ENCODE data around the gene MCEE.

Gene MCEE

DNA sequence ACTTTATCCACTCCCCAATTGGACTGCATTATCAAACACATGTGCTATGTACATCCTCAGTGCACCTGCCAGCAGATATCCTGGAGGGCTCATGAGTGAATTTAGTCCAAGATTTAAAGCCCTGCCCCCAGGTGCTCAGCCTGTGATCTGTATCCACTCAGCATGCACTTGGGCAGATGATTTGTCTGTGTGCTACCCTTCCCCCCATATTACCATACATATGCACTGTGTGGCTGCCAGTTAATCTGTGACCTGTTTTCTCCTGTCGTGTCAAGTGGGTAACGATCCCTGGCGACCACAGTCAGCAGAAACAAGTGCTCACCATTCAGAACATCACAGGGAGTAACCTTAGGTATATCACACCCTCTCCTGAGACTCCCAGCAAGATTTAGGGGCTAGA is 51.4 kb downstream of the MCEE start:
- DNase-seq = no peak

DNA sequence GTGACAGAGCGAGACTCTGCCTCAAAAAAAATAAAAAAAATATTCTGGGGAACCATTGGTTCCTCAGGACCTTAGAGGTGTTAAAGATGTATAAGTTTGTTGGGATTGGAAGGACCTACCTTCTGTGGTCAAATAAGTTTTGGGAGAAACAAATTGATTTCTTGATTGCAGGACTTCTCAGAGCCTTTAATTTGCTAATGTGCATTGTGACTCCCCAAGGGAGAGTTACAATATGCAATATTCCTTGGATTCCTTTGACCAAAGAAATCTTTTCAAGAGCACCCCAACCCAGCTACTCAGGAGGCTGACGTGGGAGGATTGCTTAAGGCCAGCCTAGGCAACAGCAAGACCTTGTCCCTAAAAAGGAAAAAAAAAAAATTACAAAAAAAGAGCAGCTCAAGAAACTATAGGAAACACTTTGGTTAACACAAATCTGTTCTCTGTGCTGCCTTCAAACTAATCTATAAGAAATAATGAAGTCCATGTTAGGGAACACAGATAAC is 55.1 kb downstream of the MCEE start:
- DNase-seq = no peak

- no peak for DNase-seq
Observed at GRCh38 chr2:71073475-71073874, 56.6 kb downstream of the MCEE start.

DNA sequence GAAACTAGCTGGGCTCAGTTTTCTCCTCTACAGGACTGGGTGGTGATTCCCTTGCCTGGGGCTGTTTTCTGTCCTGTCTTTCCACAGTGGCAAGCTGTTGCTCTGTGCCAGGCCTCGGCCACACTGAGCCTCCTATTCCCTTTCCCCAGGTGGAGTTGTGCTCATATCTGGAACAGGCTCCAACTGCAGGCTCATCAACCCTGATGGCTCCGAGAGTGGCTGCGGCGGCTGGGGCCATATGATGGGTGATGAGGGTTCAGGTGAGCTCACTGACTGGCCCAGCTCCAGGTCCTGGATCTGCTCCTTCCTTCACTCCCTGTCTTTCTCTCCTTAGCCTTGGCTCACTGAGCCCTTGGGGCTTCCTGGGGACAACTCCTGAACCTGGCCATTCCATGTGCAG is 57.5 kb downstream of the MCEE start:
- no peak for DNase-seq

GRCh38 chr2:71071681-71072398 is 58.2 kb downstream of the MCEE start:
- DNase-seq = no peak

GRCh38 chr2:71070294-71071093 is 59.5 kb downstream of the MCEE start:
- DNase-seq = peak in 1 of 2 experiments; percentile 8

GRCh38 chr2:71069376-71069775 is 60.7 kb downstream of the MCEE start:
- no peak for DNase-seq

- DNase-seq = peak; percentile 82 to 91
Observed at GRCh38 chr2:71068218-71069035, 61.6 kb downstream of the MCEE start, which contains the start of gene NAGK. NAGK (plus strand) TSS chr2:71068648; CDS start chr2:71068684, 36 bp downstream.

DNA sequence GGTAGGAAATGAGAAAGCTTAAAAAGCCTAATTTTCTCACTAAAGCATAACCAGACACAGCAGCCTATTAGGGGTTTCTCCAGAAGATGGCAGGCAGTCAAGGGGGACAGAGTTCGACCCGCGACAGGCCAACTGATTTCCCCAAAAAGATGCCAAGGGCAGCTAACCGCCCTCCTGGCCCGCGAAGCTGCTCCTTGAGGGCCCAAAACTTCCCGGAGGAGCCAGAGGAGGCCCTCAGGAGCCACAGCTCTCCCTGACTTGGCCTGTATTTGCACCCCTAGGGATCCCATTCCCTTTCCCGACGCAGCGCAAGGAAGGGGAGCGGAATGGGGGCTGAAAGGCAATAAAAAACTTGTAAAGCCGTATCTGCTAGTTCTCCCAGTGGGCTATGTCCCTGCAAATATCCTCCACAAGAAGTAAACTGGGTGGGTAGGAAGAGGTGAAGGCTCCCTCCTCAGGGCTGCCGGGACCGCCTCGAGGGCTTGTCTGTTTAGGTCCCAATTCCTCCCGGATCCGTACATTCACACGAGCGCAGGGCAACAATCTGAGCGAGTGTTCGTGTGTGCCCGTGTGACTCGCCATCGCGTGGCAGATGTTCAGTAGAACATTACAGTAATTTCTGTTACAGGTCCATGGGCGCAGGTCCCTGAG is 62.3 kb downstream of the MCEE start:
- no peak for DNase-seq

DNA sequence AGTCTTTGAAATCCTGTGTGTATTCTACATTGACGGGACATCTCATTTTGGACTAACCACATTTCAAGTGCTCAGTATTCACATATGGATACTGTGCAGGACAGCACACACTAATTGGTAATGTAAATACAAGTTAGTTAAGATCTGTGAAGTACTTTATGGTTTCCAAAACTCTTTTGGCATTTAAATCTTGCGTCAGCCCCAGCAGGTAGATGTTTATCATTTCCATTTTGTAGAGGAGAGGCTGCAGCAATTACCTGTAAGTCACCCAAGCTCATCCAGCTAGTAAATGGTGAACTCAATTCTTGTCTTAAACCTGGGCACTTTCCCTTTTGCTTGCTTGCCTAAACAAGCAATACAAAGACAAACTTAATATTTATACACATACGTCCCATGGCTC is 63.2 kb downstream of the MCEE start:
- no peak for DNase-seq

DNA sequence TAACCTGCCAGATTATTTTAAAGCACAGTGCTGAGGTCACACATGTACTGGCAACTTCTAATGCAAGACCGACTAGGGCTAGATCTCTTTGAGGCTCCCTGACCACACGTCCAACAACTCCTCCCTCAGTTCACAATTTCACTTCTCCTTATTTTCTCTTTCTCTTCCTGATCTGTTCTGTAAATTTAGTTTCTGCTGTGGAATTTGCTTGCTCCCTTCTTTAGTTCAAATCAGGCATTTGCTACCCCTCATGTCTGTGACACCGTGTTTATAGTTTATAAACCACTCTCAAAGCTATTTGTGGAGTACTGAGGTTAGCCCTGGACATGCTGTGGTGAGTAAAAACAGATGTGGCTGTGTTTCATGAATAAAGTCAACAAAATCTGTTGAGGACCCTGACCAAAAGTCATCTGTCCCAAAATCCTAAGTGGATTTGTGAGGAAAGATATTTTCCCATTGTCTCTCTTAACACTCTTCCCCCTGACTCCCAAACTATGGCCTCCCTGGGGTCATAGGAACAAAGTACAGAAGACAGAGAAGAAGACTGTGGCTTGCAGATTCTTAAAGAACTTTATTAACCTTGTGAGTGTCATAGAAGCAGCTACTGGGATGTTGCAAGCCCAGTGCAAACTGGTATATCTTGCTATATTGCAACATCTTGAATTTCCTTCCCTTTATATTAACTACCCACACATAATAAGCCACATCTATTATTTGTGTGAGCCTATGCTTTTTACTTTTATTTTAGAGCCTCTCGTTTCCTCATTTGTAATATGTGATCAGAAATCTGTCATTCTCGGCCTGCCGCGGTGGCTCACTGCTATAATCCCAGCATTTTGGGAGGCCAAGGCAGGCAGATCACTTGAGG is 65.0 kb downstream of the MCEE start:
- no peak for DNase-seq

DNA sequence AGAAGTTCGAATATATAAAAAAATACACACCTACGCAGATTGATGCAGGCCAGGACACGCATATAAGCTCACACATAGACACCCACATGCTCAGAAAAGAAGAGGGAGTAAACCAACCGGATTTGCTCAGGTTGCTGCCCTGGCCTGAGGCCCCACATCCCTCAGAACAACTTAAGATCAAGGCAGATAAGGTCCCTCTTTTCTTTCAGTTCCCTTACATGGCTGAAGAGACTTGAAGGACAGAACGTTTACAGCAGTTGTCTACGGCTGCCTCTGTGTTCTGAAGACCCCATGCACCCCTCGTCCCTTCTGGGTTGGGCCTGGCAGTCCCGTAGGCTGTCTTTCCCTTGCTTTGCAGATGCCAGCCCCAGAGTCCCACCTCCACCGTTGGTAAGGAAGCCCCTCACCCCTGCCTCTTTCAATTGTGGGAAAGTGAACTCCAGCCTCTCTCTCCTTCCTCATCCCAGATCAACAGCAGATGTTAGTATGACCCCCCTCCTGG is 65.9 kb downstream of the MCEE start:
- DNase-seq = no peak

DNA sequence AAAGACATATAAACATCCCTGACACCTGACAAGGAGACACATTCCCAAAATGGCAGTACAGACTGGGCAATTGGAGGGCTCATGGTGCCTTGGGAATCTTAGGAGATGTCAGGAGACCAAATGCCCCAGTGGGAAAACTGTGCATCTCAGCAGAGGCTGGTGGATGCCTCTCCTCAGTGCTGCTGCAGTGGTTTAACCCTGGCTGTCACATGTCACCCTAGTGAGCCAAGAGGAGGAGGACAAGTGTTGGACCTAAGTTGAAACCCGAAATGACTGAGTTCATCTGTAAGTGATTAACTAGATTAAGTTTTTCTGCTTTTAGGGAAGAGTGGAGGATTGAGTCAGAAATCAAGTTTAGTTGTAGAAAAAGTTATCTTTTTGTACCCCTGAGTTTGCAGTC is 66.8 kb downstream of the MCEE start:
- DNase-seq = no peak

DNA sequence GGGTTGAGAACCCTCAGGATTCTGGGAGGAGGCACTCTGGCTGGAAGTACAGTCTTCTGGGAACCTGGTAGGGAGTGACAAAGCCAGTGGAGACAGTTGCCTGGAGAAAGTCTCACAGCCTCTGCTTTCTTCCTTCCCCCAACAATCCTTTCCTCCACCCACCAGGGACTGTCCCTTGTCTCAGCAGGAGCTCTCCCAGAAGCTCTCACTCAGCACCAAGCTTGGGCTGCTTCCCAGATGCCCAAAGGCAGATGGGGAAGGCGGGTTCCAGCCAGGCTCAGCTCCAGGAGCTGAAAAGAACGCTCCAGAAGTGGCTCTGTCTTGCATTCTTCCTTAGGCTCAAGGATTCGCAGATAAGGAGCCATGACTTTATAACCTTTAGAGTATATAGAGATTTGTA is 69.2 kb downstream of the MCEE start:
- DNase-seq = no peak

- no peak for DNase-seq
Observed at GRCh38 chr2:71060211-71060610, 69.8 kb downstream of the MCEE start.

Data from SHP77 (cell line).